ENCODE measurements around the gene CTRB2. TPM values are rescaled to one million over a fixed set of nuclear protein-coding genes. Genes with fewer than 3 reads are reported as not detected.
"Not testable (repeated sequence)": the region's sequence is repeated elsewhere in the genome, so short reads cannot be mapped to it uniquely, and the experiment has no call there.

Gene CTRB2
- total RNA-seq, 1 donor from 2014 or later = not detected

DNA sequence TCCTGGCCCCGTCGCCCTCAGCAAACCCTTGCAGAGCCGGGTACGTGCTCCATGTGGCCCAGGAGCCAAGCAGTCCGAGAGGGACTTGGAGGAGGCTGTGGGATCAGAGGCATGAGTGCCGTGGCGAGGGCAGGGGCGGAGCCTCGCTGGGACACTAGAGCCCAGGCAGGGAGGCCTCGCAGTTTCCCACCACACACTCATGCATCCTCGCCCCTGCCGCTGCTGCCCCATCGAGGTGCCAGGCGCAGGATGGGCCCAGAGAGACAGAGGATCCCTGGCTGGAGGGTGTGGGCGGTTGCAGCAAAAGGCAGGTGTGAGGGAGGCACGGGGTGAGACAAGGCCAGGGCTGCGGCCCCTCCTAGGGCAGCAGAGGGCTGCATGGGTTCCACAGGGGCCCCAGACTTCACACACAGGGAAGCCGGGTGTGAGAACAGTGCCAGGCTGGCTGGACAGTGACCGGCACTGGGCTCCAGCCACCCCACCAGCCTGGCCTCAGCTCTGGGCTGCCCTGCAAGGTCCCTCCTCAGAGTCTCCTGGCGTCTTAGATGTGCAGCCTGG is 36.8 kb upstream of the CTRB2 start:
- FAIRE-seq = no peak

DNA sequence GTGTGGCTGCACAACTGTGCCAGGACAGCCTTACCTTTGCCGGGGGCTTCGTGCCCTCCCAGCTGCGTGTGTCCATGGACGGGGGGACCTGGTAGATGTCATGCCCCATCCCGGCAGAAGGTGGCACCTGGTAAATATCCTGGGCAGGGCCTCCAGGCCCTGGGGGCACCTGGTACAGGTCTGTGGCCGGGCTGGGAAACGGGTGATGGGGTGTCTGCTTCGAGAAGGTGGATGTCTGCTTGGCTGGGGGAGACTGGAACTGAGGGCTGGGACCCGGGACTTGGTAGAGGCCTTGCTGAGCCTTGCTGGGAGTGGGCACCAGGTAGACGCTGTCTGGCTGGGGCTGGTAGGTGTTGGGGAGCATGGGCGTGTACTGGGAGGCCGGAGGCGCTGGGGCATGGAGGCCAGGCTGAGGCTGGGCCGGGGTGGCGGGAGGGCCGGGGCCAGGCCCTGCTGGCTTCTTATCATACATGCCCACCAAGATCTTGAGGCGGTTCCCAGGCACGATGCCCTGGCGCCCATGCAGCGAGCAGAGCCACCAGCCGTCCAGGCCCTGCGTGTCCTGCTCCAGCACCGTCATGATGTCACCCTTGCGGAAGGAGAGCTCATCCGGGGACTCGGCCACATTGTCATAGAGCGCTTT is 35.6 kb upstream of the CTRB2 start:
- not testable (repeated sequence) for DNase-seq (ENCODE audit: low read depth); H3K27me3 ChIP-seq (ENCODE audit: control insufficient read depth, insufficient read depth, low read length); FAIRE-seq; H3K4me3 ChIP-seq (ENCODE audit: low read depth, low read length)
- H3K36me3 ChIP-seq (ENCODE audit: control insufficient read depth, insufficient read depth, low read length) = peaks cover 31% of the 10 kb centered on the region

More for the DNA sequence above, 36.8 kb upstream of the CTRB2 start:
- TF ChIP-seq, protein P1, sequence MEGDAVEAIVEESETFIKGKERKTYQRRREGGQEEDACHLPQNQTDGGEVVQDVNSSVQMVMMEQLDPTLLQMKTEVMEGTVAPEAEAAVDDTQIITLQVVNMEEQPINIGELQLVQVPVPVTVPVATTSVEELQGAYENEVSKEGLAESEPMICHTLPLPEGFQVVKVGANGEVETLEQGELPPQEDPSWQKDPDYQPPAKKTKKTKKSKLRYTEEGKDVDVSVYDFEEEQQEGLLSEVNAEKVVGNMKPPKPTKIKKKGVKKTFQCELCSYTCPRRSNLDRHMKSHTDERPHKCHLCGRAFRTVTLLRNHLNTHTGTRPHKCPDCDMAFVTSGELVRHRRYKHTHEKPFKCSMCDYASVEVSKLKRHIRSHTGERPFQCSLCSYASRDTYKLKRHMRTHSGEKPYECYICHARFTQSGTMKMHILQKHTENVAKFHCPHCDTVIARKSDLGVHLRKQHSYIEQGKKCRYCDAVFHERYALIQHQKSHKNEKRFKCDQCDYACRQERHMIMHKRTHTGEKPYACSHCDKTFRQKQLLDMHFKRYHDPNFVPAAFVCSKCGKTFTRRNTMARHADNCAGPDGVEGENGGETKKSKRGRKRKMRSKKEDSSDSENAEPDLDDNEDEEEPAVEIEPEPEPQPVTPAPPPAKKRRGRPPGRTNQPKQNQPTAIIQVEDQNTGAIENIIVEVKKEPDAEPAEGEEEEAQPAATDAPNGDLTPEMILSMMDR (IDR thresholded peaks at IDR 0.05; ENCODE audit: insufficient read depth, low read length, severe bottlenecking) = no peak
- Histone ChIP-seq H3K36me3 (ENCODE audit: control insufficient read depth, insufficient read depth, low read length) (peaks cover 32% of the 10 kb centered on the region), H3K27me3 (ENCODE audit: control insufficient read depth, insufficient read depth, low read length) (no peaks in the 10 kb centered on the region), H3K4me3 (ENCODE audit: low read depth, low read length) (no peak overlapping the region)
- DNase-seq (ENCODE audit: low read depth) = no peak

DNA sequence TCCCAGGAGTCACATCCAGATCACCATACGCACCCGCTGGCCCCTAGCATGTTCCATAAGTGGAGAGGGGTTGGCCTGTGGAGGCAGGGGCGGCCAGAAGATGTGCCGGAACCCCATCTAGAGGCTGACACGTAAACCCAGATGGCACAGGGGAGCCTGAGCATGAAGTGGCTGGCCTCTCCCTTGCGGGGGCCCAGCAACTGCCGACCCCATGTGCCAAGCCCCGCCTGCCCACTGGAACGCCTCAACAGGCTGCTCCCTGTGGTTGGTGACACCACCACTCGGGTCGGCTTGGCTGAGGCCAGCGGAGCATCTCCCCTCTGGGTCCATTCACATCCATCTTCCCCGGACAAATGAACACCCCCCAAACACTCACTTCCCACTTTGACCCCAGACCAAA is 35.0 kb upstream of the CTRB2 start:
- Histone ChIP-seq H3K27me3 (ENCODE audit: control insufficient read depth, insufficient read depth, low read length) (no peaks in the 10 kb centered on the region), H3K4me3 (ENCODE audit: low read depth, low read length) (no peak overlapping the region), H3K36me3 (ENCODE audit: control insufficient read depth, insufficient read depth, low read length) (peaks cover 32% of the 10 kb centered on the region)
- TF ChIP-seq, protein P1 (IDR thresholded peaks at IDR 0.05; ENCODE audit: insufficient read depth, low read length, severe bottlenecking) = no peak
- FAIRE-seq (no peak), DNase-seq (ENCODE audit: low read depth) (no peak)

DNA sequence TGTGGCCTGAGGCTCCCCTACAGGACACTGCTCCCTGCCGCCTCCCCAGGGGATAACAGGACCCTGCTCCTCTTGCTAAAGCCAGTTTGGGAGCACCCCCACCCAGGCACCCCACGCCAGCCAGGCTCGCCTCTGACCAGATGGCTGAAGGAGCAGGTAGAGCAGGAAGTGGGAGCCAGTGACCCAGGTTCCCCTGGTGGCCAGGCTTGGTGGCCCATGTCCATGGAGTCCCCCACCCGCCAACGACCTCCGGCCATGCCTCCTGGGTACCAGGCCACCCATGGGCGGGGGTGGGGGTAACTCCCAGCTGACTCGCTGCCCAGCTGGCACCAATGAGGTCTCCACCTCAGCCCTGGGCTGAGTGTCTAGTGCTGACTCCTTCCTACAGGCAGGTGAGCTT is 34.5 kb upstream of the CTRB2 start:
- H3K36me3 ChIP-seq (ENCODE audit: control insufficient read depth, insufficient read depth, low read length) = peaks cover 32% of the 10 kb centered on the region
- TF ChIP-seq, protein P1 (IDR thresholded peaks at IDR 0.05; ENCODE audit: insufficient read depth, low read length, severe bottlenecking) = no peak

DNA sequence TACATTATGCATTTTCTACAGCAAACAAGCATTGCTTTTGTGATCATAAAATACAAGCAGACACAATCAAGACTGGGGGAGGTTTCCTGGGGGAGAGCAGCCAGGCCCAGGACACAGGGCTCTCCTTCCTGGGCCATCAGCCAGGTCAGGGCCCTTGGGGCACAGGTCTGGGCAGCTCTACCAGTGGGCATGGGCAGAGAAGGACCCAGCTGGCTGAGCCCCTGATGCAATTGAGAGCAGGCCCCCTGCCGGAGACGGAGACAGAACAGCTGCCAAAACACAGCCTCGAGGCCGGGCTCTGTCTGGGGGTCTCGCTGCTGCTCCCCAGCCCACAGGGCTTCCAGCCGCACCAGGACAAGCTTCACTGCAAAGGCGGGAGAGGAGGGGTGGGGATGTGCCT is 33.7 kb upstream of the CTRB2 start:
- FAIRE-seq; DNase-seq (ENCODE audit: low read depth); H3K27me3 ChIP-seq (ENCODE audit: control insufficient read depth, insufficient read depth, low read length); H3K4me3 ChIP-seq (ENCODE audit: low read depth, low read length): not testable (repeated sequence)
- peaks cover 32% of the 10 kb centered on the region for H3K36me3 ChIP-seq (ENCODE audit: control insufficient read depth, insufficient read depth, low read length)

More for the DNA sequence above, 34.5 kb upstream of the CTRB2 start:
- Histone ChIP-seq H3K27me3 (ENCODE audit: control insufficient read depth, insufficient read depth, low read length) (no peaks in the 10 kb centered on the region), H3K4me3 (ENCODE audit: low read depth, low read length) (no peak overlapping the region)
- DNase-seq (ENCODE audit: low read depth) = no peak
- no peak for FAIRE-seq

DNA sequence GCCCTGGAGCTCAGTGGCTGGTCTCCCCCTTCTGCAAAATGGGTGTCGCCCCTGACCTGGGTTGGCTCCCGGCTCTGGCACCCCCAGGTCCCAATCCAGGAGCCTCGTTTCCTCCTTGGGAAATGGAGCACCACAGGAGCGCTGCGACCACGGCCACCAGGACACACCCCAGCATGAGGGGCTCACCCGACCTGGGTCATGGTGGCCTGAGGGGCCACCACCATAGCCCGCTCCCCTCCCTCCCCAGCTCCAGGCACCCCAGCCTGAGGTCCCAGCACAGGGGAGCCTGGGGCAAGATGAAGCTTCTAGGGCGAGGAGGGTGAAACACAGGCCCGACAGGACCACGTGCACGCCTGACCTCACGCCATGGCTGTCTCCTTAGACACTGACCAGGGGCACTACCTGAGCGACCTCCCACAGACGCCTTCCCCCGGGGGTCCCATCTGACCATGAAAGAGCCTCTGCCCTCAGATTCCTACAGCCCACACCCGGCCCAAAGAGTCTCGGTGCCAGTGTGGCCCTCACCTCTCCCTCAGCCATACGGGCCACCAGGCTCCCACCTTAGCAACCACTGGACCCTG is 32.7 kb upstream of the CTRB2 start:
- Histone ChIP-seq H3K36me3 (ENCODE audit: control insufficient read depth, insufficient read depth, low read length) (peaks cover 32% of the 10 kb centered on the region), H3K27me3 (ENCODE audit: control insufficient read depth, insufficient read depth, low read length) (no peaks in the 10 kb centered on the region), H3K4me3 (ENCODE audit: low read depth, low read length) (no peak overlapping the region)
- FAIRE-seq (no peak), DNase-seq (ENCODE audit: low read depth) (no peak)
- TF ChIP-seq, protein P1 (IDR thresholded peaks at IDR 0.05; ENCODE audit: insufficient read depth, low read length, severe bottlenecking) = no peak

Data from bronchial epithelial cell (primary cell).